DND-41 (cell line): ENCODE measurements around the gene PRRG3.

Experiments
- CTCF ChIP-seq: IDR thresholded peaks from 2 replicates; pipeline ENCODE4 v1.5.1; 2012; ENCODE audit warnings: borderline replicate concordance, low read length, moderate library complexity, mild to moderate bottlenecking; ENCODE audit not compliant: poor library complexity, severe bottlenecking; ENCODE audit errors: extremely low read depth
- EZH2 ChIP-seq: IDR thresholded peaks from 3 replicates; pipeline ENCODE4 v1.6.1; 2012; ENCODE audit warnings: borderline replicate concordance, low read depth, mild to moderate bottlenecking, moderate library complexity, low read length, inconsistent platforms; ENCODE audit not compliant: severe bottlenecking

- TF ChIP-seq CTCF: no peak
- no peak for TF ChIP-seq EZH2
Measured at GRCh38 chrX:151710457-151710856, 15.2 kb downstream of the PRRG3 start.
